ENCODE measurements around the gene SEL1L. TPM values are rescaled to one million over a fixed set of nuclear protein-coding genes. Genes with fewer than 3 reads are reported as not detected.
A peak's percentile ranks its signal among the peaks of the same experiment; 100 is the strongest.

The SEL1L gene
- total and polyA plus RNA-seq, 2 donors (not counting 3 experiments of a cell fraction or from before 2014, with no cell fraction given): 15.0 to 95.0 TPM

- ChIA-PET POLR2A (interaction anchor here (0.6 kb wide), 1 partner anchor 272 kb away, joined by 4 read pairs; no protein-coding TSS in a partner anchor), CTCF (interaction anchor here (0.9 to 2.3 kb wide), 5 partner anchors 8 to 449 kb away, joined by 3 to 14 read pairs (median 4); no protein-coding TSS in a partner anchor)
- DNase-seq (ENCODE audit: low read depth, low spot score) (peak; percentile 56), FAIRE-seq (no peak)
- Histone ChIP-seq H2AFZ (ENCODE audit: low read depth, low read length) (peak overlapping the region; percentile 73), H3K9ac (replicated peaks; ENCODE audit: extremely low read depth, insufficient read depth, low read length) (no peak overlapping the region), H3K9me1 (replicated peaks; ENCODE audit: control insufficient read depth, extremely low read depth, insufficient read depth, low read length) (no peaks in the 10 kb centered on the region), H3K4me3 (replicated peaks in 1 of 3; ENCODE audit: insufficient read depth in 1 of 3, low read depth in 1 of 3, low read length in 3 of 3) (peak overlapping the region in 2 of 3 experiments; percentile 23 to 28), H4K20me1 (replicated peaks; ENCODE audit: control insufficient read depth, extremely low read depth, insufficient read depth, low read length) (no peaks in the 10 kb centered on the region), H3K9me3 (replicated peaks; ENCODE audit: control insufficient read depth, insufficient read depth, low read length) (no peaks in the 10 kb centered on the region), H3K36me3 (ENCODE audit: control insufficient read depth in 2 of 2, extremely low read depth in 1 of 2, insufficient read depth in 2 of 2, low read length in 2 of 2) (no peaks in the 10 kb centered on the region), H3K27ac (ENCODE audit: insufficient read depth, low read depth, low read length) (no peak overlapping the region), H3K79me2 (ENCODE audit: control insufficient read depth, insufficient read depth, low read length) (no peaks in the 10 kb centered on the region), H3K4me1 (ENCODE audit: control insufficient read depth, extremely low read depth, insufficient read depth, low read length) (peaks cover 5% of the 10 kb centered on the region), H3K27me3 (ENCODE audit: control insufficient read depth in 2 of 2, insufficient read depth in 2 of 2, low read length in 2 of 2) (peaks cover 34 to 36% of the 10 kb centered on the region in 2 experiments), H3K4me2 (ENCODE audit: insufficient read depth, low read length) (peak overlapping the region; percentile 45)
- intact Hi-C loops (cut with micrococcal nuclease): loop anchor here (5.0 kb wide), 1 partner anchor 214 kb away; the partner anchor contains the start of gene GTF2A1
- BruUV-seq (replicated peaks): no TSS peak
- dilution Hi-C loops (cut with MboI; ENCODE audit: extremely low pct_ligation_motif_present, low sequenced_read_pairs): no loop called here
- TF ChIP-seq GATA2 (IDR thresholded peaks at IDR 0.05; ENCODE audit: insufficient read depth, insufficient read length, low read depth, low read length) (no peak), POLR2AphosphoS5 (IDR thresholded peaks at IDR 0.05; ENCODE audit: insufficient read depth, low read depth, low read length) (no peak), FOS (IDR thresholded peaks at IDR 0.05; ENCODE audit: borderline replicate concordance, insufficient read depth, low read length) (no peak), MYC (IDR thresholded peaks at IDR 0.05; ENCODE audit: low read depth, low read length) (no peak), MAX (IDR thresholded peaks at IDR 0.05; ENCODE audit: insufficient read depth, insufficient read length) (no peak), CTCF (IDR thresholded peaks at IDR 0.05; ENCODE audit: extremely low read depth in 1 of 2, insufficient read depth in 1 of 2, low read depth in 1 of 2, low read length in 2 of 2) (no peak), POLR2A (IDR thresholded peaks at IDR 0.05; ENCODE audit: low read depth, low read length) (no peak), JUN (IDR thresholded peaks at IDR 0.05; ENCODE audit: borderline replicate concordance, insufficient read depth, insufficient read length, low read depth) (no peak), EZH2 (IDR thresholded peaks at IDR 0.05; ENCODE audit: borderline replicate concordance, low read depth, low read length, severe bottlenecking) (no peak)
These were observed 97.1 kb downstream of the SEL1L start for GRCh38 chr14:81436296-81437138.

Data from endothelial cell of umbilical vein (primary cell).